22Rv1 (cell line): ENCODE data around the gene BTG4.

Source experiments
- CTCF ChIP-seq: fragments of 450-650 bp; IDR thresholded peaks from 2 replicates; pipeline ENCODE4 v1.5.1; 2017; ENCODE audit warnings: mild to moderate bottlenecking
- ZFX ChIP-seq: fragments of 450-650 bp; IDR thresholded peaks from 2 replicates; pipeline ENCODE4 v1.6.1; 2017; ENCODE audit warnings: antibody characterized with exemption, borderline replicate concordance

DNA sequence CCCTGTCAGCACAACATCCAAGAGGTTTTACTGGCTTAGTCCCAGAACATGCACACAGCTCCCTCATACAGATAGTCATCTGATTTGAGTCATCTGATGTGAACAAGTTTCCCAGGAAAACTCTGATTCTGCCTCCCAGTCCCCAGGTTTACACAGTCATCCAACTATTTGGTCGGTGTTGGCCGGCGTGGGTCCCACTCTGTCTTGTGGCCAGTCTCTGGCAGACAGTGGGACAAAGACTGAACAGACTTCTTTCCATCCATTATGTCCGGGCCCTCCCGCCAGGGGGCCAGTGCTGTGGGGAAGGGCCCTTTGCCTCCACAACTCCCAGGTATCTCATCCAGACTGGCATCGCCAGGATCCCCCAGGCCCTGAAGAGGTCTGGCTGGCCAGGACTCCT, 60.0 kb downstream of the BTG4 start:
- TF ChIP-seq CTCF: no peak
- no peak for TF ChIP-seq ZFX
